ENCODE measurements around the gene CAPN5. TPM values are rescaled to one million over a fixed set of nuclear protein-coding genes. Genes with fewer than 3 reads are reported as not detected.
A peak's percentile ranks its signal among the peaks of the same experiment; 100 is the strongest.

Gene CAPN5
- total and polyA plus RNA-seq, 2 of the 13 experiments (the other 11 are each of a cell fraction or from before 2014, with no cell fraction given), result 0.27 to 1.2 TPM

- TF ChIP-seq ZNF512B (CRISPR knock-in tag; IDR thresholded peaks at IDR 0.05; ENCODE audit: borderline replicate concordance) (no peak), ASH2L (IDR thresholded peaks at IDR 0.05; ENCODE audit: insufficient read length, low read depth, low read length) (no peak), ZNF549 (CRISPR knock-in tag; IDR thresholded peaks at IDR 0.05) (no peak), ZBTB25 (CRISPR knock-in tag; IDR thresholded peaks at IDR 0.05) (no peak), AHR (CRISPR knock-in tag; IDR thresholded peaks at IDR 0.05) (0 out of 2 replicates have a peak, but pooled peaks have one; percentile 44), ZFY (CRISPR knock-in tag; IDR thresholded peaks at IDR 0.05) (peak; percentile 78), KMT2A (CRISPR knock-in tag; IDR thresholded peaks at IDR 0.05) (no peak), PRDM10 (CRISPR knock-in tag; IDR thresholded peaks at IDR 0.05; ENCODE audit: low read depth) (0 out of 2 replicates have a peak, but pooled peaks have one; percentile 20), FOSL2 (CRISPR knock-in tag; IDR thresholded peaks at IDR 0.05) (no peak; the same call in 1 of the 2 replicates), NR2C2 (CRISPR knock-in tag; IDR thresholded peaks at IDR 0.05; ENCODE audit: borderline replicate concordance) (peak; percentile 48; the same call in 1 of the 2 replicates), PRDM4 (CRISPR knock-in tag; IDR thresholded peaks at IDR 0.05; ENCODE audit: borderline replicate concordance) (no peak), RFXANK (CRISPR knock-in tag; IDR thresholded peaks at IDR 0.05) (no peak), ZNF10 (CRISPR knock-in tag; IDR thresholded peaks at IDR 0.05; ENCODE audit: borderline replicate concordance, low read depth) (no peak), ZFYVE20 (CRISPR knock-in tag; IDR thresholded peaks at IDR 0.05; ENCODE audit: borderline replicate concordance, low read depth) (no peak), ZNF598 (CRISPR knock-in tag; IDR thresholded peaks at IDR 0.05; ENCODE audit: borderline replicate concordance) (no peak; the same call in 1 of the 2 replicates), ZNF501 (CRISPR knock-in tag; IDR thresholded peaks at IDR 0.05) (peak; percentile 72), FOXO4 (CRISPR knock-in tag; conservative IDR thresholded peaks at IDR 0.05) (no peak)
These were observed 64.2 kb downstream of the CAPN5 start (continued) for GRCh38 chr11:77130763-77131513.

Measured in HepG2 (cell line).